ENCODE measurements around the gene CISTR.
A peak's percentile ranks its signal among the peaks of the same experiment; 100 is the strongest.
"Not testable (repeated sequence)": the region's sequence is repeated elsewhere in the genome, so short reads cannot be mapped to it uniquely, and the experiment has no call there.

Gene CISTR

DNA sequence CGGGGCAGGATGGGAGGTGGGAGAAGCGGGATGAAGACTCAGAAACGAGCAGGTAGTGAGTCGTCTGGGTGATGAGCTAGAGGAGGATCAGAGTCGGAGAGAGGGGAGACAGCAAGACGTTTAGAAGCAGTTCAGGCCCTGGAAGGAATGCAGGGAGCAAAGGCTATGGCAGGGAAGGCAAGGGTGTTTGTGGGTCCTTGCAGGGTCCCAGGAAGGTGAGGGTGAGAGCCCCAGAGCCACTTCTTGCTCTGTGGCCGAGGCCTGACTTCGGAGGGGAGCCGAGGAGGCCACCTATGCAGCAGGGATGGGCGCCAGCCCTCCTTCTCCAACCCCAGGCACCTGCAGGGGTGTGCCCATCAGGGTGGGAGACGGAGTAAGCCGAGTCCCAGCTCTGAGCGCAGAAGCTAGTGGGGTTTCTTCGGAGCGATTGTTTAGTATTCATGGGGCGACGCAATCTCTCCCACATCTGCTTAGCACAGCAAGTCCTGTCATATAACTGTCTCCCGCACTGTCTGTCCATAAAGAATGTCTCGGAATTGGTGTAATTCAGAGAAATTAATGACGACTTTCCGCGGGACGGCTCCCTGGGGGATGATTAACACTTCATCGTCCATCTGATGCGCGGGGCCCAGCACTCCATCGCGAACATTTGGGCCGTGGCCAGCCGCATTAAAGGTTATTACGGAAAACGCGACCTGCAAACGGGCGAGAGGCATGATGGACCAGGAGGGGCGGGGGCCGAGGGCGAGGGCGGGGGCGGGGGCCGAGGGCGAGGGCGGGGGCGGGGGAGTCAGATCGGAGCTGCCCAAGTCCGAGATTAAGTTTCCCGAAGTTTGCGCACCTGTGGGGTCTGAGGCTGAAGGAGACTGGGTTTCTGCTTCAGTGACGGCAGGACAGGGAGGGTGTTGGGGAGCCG is 12.3 kb downstream of the CISTR start:
- no peak for DNase-seq

DNA sequence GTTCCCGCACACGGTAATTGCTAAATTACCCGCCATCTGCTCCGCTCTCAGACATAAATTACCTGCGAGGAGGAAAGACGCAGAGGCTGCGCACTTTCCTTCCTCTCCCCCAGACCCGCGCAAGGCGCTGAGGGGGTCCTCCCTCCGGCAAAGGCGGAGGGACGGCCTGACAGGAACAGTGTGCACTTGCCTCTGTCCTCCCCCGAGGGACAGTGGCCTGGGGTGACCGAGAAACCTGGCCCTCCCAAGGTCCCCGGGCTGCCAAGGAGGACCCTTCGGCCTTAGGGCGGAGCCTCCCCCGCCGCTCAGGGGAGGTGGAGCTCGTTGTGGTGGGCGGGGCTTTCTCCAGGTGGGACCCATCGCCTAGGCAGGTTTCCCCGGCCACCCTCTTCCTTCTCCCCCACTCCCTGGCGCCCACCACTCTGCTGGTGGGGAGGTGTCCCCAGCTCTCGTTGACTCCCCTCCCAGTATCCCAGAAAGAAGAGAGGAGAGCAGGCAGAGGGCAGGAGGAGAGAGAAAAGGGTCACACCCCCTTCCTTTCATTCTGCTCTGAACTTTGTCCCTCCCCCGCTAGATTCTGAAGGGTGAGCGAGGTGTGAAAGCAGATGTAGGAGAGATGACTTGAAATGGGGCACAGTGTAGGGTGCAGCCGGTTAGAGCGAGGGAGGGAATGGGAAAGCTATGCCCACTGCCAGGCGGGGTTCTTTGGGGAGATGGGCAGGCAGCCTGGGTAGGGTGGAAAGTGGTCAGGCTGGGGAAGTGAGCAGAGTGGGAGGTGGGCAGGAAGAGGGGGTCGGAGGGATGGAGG is 13.2 kb downstream of the CISTR start:
- no peak for DNase-seq

DNA sequence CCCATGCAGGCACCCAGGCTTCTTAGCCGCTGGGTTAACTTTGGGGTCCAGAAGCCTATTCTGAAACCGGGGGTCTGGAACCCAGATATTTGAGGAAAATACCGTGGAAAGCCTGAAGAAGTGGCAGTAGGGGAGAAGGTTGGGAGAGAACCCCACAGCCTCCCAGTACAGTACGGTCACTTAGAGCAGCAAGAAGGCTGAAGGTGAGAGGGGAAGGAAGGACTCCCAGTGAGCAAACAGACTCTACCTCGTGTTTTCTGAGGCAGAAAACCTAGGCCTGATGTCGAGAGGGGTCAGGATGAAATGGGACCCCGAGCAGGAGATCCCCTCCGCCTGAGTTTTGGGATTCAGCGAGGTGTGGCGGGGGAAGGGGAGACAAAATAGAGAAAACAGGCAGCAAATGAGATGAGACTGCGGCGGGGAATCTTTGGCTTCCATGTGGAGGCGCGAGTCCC is 13.8 kb downstream of the CISTR start:
- no peak for DNase-seq

DNA sequence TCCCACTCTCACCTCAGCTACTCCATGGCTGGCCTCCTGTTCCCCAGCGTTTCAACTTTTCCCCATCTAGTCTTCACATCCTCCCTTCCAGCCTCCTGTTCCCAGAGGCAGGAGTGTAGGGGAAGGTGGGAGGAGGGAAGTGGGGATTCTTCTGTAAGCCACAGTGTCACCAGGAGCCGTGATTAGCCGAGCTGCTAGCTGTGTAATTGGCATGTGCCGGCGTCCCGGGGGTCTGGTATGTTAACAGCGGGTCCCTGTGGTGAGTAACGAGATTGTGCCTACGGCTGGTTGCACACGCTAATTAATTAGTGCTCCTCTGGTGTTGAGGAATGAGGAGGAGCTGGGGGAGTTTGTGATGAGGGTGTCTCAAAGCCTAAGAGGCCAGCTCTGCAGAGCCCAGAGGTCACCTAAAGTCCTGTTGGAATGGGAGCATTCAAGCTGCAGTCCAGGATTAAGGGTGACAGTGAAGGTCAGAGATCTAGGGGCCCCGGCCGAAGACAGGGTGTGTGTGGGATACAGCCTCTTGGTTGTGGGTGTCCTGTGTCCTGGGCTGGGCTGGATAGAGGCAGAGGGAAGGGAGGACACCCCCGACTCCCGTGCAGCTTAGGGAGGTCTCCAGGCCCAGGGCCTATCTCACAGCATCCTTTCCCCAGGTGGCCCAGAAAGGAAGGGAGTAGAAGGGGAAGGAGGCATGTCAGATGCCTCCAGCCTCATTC is 14.5 kb downstream of the CISTR start:
- no peak for DNase-seq

DNA sequence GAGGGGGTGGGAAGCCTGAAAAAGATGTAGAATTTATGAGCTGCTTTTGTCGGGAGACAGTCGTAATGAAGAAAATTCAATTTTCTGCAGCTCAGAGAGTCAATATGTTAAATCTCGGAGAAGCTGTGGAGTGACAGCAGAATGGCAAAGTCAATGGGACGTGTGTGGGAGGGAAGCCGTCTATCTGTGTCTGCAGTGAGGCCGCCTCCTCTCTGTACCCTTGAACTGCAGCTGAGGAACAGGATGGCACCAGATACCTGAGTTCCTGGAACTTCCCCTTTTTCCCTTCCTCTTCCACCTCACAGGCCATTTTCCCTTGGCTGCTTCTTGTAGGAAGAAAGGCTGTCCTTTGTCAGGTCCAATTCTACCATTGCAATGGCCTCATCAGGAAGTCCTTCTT is 15.2 kb downstream of the CISTR start:
- no peak for DNase-seq

DNA sequence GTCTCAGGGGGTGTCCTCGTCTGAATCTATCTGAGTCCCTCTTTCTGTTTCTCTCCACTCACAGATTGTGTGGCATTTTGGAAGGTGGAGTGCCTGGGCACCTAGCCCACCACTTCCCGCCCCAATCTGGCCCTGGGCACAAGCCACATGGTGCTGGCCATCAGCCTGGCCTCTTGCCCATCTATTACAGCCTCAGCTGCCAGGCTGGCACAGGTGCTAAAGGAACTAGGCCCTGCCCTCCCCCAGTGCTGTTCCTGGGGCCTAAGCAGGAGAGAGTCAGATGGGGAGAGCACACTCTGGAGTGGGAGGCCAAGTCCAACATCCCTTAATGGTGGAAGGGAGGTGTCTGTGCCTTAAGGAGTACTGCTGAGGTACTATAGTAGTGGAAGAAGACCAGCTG is 16.2 kb downstream of the CISTR start:
- no peak for DNase-seq

DNA sequence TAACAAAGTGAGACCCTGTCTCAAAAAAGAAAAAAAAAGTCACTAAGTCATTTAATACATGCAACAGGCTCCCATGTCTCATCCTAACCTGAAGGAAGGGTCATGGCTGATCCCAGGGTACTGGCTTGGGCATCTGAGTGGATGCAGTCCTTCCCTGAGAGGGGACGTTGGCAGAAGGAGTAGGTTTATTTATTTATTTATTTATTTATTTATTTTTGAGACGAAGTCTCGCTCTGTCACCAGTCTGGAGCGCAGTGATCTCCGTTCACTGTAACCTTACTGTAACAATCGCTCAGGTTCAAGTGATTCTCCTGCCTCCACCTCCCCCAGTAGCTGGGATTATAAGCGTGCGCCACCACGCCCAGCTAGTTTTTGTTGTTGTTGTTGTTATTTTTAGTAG is 17.4 kb downstream of the CISTR start:
- DNase-seq, result no peak

DNA sequence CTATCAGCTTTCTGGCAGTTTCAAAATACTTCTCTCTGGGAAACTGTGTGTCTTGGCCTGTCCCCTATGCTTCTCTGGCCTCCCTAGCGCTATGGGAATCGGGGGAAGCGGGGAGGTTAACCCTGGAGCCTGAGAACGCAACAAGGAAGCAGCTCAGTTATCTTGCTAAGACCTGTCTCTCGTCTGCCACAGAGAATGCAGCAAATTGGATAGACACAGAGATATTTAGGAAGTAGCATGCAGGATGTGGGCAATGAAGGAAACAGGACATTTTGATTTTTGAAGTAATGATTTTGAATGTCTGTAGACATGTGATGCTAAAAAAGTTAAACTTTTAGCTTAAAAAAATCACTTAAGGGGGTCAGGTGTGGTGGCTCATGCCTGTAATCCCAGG is 18.0 kb downstream of the CISTR start:
- DNase-seq, result no peak

DNA sequence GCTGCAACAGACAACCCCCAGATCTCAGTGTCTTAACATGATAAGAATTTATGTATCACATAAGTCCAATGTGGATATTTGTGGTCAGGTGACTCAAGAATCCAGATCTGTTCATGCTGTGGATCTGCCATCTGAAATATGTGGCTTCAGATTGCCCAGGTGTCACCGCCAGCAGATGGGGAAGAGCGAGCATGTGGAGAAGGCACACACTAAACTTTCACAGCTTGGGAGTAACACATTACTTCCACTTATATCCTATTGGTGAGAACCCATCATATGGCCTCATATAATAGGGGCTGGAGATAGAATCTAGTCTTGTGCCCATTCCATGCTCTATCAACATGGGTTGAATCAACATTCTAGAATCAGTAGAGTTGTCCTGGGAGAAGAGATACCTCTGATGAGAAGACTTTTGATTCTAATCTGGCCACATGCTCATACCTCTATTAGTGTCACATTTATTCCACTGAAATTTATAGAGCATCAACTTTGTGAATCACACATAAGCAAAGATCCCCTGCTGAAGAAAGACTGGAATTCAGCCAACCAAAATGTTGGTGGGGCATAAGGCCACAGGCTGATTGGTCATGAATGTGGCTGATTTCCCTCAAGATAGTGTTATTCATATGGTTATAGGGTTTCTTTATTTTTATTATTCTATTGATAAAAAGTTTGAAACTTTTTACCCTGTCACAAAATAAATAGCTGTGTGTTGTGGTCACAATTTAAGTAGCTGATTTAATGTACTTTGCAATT is 18.6 kb downstream of the CISTR start:
- DNase-seq, result no peak

DNA sequence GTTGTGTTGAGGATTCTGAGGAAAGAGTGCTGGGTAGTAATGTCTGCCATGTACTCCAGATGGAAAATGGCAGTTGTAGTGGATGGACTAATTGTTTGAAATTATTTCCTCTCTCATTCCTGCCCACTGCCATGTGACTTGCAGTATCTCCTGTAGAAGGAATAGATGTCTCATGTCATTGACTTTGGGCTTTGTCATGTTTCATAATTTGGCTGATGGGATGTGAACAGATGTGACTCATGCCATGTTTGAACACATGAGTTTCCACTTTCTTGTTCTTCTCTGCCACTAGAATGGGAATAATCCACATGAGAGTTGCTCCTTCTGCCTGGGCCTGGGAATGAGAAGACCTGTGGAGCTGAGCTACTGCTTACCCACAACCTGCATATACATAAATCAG is 22.1 kb downstream of the CISTR start:
- no peak for DNase-seq

DNA sequence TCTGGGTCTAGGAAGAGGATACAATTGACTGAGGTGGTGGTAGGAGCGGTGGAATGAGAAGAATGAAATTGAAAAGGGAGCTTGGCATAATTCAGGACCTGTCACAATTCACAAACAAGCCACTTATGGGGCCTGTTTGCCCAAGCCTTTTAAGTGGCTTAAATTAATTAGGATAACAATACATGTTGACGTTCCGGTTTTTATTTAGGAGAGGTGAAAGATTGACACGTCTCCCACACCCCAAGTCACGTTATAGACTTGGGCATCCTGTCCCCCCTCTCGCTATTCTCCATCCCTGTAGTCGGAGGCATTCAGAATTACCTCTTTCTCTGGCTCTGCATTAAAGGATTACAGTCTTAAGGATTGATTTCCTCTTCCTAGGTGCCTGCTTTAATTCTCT is 23.6 kb downstream of the CISTR start:
- no peak for DNase-seq

DNA sequence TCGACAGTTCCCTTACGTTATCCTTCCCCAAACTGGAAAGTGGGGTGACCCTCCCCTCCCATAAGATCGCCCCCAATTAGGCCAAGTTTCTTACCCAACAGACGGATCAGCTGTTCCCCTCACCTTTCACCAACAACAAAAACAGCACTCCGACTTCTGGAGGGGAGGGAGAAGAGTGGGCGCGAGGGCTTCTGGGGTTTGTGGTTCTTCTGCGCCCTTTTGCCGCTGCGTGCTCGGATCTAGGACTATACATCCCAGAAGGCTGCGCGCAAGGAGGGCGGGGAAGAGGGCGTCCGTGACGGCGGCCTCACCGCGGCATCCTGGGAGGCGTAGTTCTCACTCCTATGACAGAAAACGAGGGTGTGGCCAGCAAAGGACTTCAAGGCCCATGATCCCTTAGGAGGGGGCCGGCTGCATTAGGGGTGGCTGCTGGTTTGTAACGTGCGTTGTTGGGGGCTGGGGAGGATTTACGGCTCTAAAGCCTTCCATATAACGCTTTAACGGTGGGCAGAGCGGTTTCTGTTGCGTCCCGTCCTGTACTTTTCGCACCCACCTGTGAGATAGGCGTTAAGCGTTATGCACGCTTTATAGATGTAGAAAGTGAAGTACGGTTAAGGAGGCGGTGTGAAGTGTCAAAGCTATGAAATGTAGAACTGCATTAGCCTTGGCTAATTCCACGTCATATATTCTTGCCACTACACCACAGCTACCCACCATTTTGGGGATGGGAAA is 24.3 kb downstream of the CISTR start, which contains the start of gene CALCOCO1:
CALCOCO1 (minus strand) TSS at position 143 of the 732 bp plus-strand sequence. CDS start 2,210 bp downstream, outside the sequence.
- DNase-seq, result peak; percentile 86

DNA sequence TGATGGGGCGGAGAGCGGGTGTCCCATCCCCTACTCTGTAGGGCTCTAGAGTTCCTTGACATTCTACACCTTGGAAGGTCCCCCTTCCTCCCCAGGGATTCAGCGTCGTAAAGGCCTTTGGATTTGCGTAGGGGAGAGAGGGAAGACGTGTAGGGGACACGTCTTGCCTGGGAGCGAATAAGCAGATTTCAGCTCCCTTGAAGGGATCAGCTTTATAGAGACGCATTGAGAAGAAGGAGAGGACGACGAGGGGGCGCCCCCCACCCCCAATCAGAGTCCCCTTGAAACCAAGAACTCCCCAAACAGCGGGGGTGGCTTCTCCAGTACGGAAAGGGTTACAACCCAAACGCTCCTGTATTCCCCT is 24.9 kb downstream of the CISTR start:
- DNase-seq, result no peak

DNA sequence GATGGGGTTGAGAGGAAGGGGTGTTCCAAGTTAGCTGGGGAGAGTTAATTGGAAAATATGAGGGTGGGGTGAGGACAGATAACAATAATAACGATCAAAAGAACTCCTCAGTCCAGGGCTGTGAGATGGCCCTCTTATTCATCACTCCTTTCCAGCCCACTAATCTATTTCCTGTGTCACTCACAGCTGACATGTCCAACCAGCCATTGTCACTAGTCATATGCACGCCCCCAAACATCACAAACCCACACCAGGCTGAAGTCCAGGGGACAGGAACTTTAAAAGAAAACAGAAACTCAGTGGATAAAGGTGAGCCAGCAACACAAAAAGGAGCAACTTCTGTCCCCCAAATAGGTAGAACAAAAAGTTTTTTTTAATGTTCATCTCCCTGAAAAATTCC is 25.4 kb downstream of the CISTR start:
- no peak for DNase-seq

DNA sequence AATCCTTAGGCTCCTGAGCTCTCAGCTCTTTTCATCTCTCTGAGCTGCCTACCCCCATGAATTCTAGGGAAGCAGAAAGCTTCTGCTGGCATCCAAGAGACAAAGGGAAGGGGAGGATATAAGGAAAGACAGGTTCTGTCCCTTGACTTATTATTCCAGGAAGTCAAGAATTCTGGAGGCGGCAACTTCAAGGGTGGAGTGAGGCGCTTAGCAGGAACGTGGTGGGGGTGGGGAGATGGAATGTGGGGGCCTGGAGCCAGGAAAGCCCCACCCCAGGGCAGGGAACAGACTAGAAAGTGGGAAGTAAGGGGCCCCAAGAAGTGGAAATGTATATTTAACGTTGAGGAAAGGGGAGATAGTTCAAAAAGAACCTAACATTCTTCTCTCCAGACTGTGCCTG is 26.0 kb downstream of the CISTR start:
- no peak for DNase-seq

DNA sequence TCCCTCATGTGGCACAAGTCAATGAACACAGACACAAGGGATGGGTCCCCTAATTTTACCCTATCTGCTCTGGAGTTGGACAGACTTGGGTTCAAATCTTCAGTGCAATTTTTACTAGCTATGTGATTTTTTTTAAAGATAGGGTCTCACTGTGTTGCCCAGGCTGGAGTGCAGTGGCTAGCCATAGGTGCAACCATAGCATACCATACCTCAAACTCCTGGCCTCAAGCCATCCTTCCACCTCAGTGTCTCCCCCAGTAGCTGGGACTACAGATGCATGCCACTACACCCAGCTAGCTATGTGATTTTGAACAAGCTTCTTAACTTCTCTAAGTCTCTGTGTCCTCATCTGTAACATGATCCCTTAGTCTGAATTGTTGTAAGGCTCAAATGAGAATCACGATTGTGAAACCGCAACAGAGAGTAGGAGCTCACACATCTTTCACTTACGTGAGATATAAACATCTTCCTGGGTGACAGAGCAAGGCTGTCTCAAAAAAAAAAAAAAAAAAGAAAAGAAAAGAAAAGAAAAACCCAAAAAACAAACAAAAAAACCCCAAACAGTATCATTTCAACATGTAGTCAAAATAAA is 29.2 kb downstream of the CISTR start:
- no peak for DNase-seq

DNA sequence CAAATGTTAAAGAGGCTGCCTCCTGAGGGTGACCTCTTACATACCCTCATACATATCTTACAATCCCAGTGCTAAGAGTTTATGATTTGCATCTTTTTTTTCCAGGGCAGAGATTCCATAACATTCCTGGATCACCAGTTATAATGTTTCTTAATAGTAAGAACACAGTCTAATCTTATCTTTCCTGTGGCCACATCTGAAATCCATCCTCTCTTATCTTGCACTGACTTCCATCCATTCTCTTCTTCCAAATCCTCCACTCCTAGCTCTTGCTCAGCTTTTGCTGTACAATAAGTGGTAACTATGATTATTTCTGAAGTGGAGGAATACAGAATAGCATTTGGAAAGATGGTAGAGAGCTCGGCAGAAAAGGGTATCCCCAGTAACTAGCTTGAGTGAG is 30.8 kb downstream of the CISTR start:
- DNase-seq, result no peak

DNA sequence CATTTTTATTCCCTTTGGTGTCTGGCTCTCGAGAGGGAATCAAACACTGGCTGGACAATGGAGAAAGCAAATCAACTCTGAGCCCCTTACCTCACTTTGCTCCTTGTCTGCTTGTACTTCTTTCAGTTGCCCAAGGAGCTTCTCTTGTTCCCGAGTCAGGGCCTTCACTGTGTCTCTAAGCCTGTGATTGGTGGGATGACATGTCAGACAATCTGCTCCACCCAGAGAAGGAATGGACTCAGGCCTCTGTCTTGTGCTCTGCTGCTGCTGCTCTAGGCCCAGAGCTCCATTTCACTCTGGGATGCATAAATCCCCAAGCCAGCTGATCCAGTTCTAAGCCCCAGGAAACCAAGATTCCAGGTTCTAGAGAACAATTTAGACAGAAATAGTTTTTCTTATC is 32.1 kb downstream of the CISTR start:
- no peak for DNase-seq

DNA sequence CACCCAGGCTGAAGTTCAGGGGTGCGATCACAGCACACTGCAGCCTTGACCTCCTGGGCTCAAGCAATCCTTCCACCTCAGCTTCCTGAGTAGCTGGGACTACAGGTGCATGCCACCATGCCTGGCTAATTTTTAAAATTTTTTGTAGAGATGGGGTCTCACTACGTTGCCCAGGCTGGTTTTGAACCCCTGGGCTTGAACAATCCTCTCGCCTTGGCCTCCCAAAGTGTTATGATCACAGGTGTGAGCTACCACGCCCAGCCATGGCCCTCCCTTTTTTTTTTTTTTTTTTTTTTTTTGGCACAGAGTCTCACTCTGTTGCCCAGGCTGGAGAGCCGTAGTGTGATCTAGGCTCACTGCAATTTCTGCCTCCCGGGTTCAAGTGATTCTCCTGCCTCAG is 33.2 kb downstream of the CISTR start:
- DNase-seq, result not testable (repeated sequence)

DNA sequence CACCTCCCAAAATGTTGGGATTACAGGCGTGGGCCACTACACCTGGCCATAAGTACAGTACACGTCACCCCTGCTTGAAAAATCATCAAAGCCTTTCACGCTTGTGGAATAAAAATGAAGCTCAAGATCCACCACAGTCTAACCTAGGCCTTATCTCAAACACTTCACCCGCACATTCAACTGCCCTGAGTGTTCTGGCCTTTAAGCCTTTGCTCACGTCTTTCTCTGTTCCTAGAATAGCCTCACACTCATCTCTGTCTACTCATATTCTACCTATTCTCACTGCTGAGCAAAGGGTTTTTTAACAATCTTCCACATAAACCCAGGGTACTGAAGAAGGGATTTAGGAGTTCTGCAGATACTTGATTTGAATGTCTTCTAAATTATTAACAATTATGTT is 34.5 kb downstream of the CISTR start:
- DNase-seq, result no peak

DNA sequence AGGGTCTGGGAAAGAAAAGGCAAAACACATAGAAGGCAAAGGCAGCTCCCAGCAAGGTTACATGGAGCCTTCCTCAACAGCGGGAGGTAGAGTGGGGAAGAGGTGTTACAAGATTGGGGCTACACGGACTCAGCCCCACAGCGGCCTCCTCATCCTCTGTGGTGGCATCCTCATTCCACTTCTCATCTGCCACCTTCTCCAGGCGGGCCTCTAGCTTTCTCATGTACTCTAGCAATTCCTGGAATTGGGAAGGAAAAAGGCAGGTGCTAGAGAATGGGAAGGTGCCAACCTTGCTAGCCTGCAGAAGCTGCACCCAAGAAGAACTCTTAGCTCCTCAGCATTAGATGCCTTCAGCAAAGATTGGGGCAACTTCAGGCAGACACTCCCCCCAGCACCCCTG is 37.8 kb downstream of the CISTR start:
- no peak for DNase-seq

DNA sequence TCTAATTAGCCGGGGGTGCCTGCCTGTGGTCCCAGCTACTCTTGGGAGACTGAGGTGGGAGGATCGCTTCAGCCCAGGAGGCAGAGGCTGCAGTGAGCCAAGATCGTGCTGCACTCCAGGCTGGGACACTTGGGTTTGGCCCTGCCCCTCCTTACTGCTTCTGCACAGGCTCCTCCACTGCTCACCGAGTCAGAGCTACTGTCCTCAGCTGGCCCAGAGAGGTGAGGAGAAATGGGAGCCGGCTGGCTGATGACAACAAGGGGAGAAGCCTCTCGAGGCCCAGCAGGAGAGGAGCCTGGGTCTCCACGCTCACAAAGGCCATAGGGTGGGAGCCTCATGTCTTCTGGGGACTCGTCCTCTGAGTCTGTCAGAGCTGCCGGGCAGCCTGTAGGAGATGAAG is 38.3 kb downstream of the CISTR start:
- no peak for DNase-seq
